ENCODE data around the gene PTPRA. TPM values are rescaled to one million over a fixed set of nuclear protein-coding genes. Genes with fewer than 3 reads are reported as not detected.

Gene PTPRA
- total RNA-seq, 1 experiment from 2014 or later = 47.2 TPM

GRCh38 chr20:3000852-3001523 is 127.7 kb downstream of the PTPRA start (continued):
- TF ChIP-seq ARID4B (CRISPR knock-in tag; IDR thresholded peaks at IDR 0.05; ENCODE audit: borderline replicate concordance) (no peak), PREB (CRISPR knock-in tag; IDR thresholded peaks at IDR 0.05; ENCODE audit: borderline replicate concordance) (no peak), RELA (CRISPR knock-in tag; IDR thresholded peaks at IDR 0.05; ENCODE audit: borderline replicate concordance) (no peak), E2F5 (CRISPR knock-in tag; IDR thresholded peaks at IDR 0.05) (no peak), ELF4 (CRISPR knock-in tag; IDR thresholded peaks at IDR 0.05; ENCODE audit: low read depth) (no peak), FOXP1 (CRISPR knock-in tag; IDR thresholded peaks at IDR 0.05; ENCODE audit: borderline replicate concordance) (no peak)

GRCh38 chr20:3003416-3003815 is 130.1 kb downstream of the PTPRA start:
- ATAC-seq (no peak), DNase-seq (ENCODE audit: low spot score) (no peak)
- POLR2A ChIA-PET = no interaction called here
- no peak overlapping the region for H3K4me3 Mint-ChIP-seq
- peaks cover 32% of the 10 kb centered on the region for H3K36me3 Mint-ChIP-seq
- no peak overlapping the region for H3K27ac Mint-ChIP-seq
- TF ChIP-seq PRDM15 (CRISPR knock-in tag; IDR thresholded peaks at IDR 0.05) (no peak), ELF4 (CRISPR knock-in tag; IDR thresholded peaks at IDR 0.05; ENCODE audit: low read depth) (no peak), NR2C2 (CRISPR knock-in tag; IDR thresholded peaks at IDR 0.05) (no peak), ETV6 (CRISPR knock-in tag; IDR thresholded peaks at IDR 0.05) (no peak), FOXK1 (CRISPR knock-in tag; IDR thresholded peaks at IDR 0.05) (no peak), USF1 (CRISPR knock-in tag; IDR thresholded peaks at IDR 0.05) (no peak), AR (CRISPR knock-in tag; IDR thresholded peaks at IDR 0.05) (no peak), PREB (CRISPR knock-in tag; IDR thresholded peaks at IDR 0.05; ENCODE audit: borderline replicate concordance) (no peak), MYBL2 (CRISPR knock-in tag; IDR thresholded peaks at IDR 0.05) (no peak), JUN (CRISPR knock-in tag; IDR thresholded peaks at IDR 0.05) (no peak), ZNF671 (CRISPR knock-in tag; IDR thresholded peaks at IDR 0.05) (no peak), NFYB (CRISPR knock-in tag; conservative IDR thresholded peaks at IDR 0.05; ENCODE audit: low read depth) (no peak), SOX15 (CRISPR knock-in tag; IDR thresholded peaks at IDR 0.05) (no peak), IRF1 (CRISPR knock-in tag; IDR thresholded peaks at IDR 0.05) (no peak)
- no peaks in the 10 kb centered on the region for H3K9me3 Mint-ChIP-seq
- CTCF ChIA-PET = interaction anchor here (1.1 kb wide), 1 partner anchor 247 kb away, joined by 5 read pairs; no protein-coding TSS in a partner anchor
- H3K27me3 Mint-ChIP-seq (ENCODE audit: low read depth) = no peaks in the 10 kb centered on the region
- 0 out of 2 replicates have a peak, but pooled peaks cover 6% of the 10 kb centered on the region for H3K4me1 Mint-ChIP-seq

All from WTC11 (cell line).